ENCODE results near the gene AIMP1. TPM values are rescaled to one million over a fixed set of nuclear protein-coding genes. Genes with fewer than 3 reads are reported as not detected.

AIMP1 gene
- total and polyA plus RNA-seq, 10 of the 15 experiments (the other 5 are each of a cell fraction or from before 2014, with no cell fraction given) = 18.6 to 131 (median 56.5) TPM

GRCh38 chr4:106303548-106304281 lies 12.6 kb upstream of the AIMP1 start:
- no peaks in the 10 kb centered on the region for H4K20me1 ChIP-seq (ENCODE audit: control insufficient read depth, insufficient read depth)
- ChIA-PET CTCF (no interaction called here), SMC1A (ENCODE audit: uncharacterized antibody, unreplicated experiment) (interaction anchor here (0.6 to 1.2 kb wide), 4 partner anchors 9 to 577 kb away, joined by 3 to 4 read pairs (median 3); no protein-coding TSS in a partner anchor), POLR2A (interaction anchor here (0.5 to 1.3 kb wide), 2 partner anchors 13 to 660 kb away, joined by 4 read pairs; partner anchors contain the start of genes AIMP1 and TBCK), RAD21 (ENCODE audit: unreplicated experiment) (interaction anchor here (0.6 kb wide), 1 partner anchor 10 kb away, joined by 3 read pairs; no protein-coding TSS in a partner anchor)
- peaks cover 0 to 4% of the 10 kb centered on the region in 2 experiments; a peak in 1 of 4 replicates for H3K36me3 ChIP-seq (ENCODE audit: control insufficient read depth in 2 of 2, insufficient read depth in 2 of 2, low read length in 1 of 2)
- H3K4me1 ChIP-seq (ENCODE audit: control insufficient read depth, insufficient read depth, low read length) = no peaks in the 10 kb centered on the region
- 97% methylated on average over 3 of the region's 3 CpGs for WGBS (ENCODE audit: insufficient coverage, insufficient replicate concordance, low lambda C conversion rate, missing lambda C conversion rate)
- H2AFZ ChIP-seq (ENCODE audit: control insufficient read depth, low read depth, low read length) = no peak overlapping the region
- intact Hi-C loops (cut with micrococcal nuclease; ENCODE audit: unreplicated experiment) (no loop called here), in situ Hi-C loops (cut with MboI) (no loop called here)
- DNase-seq (ENCODE audit: low read depth, low spot score) (no peak), ATAC-seq (peak; percentile 34; the same call in 2 of the 3 replicates), FAIRE-seq (no peak)
- no peaks in the 10 kb centered on the region for H3K79me2 ChIP-seq (ENCODE audit: control insufficient read depth, insufficient read depth, low read length)
- no peak overlapping the region for H3K9ac ChIP-seq (ENCODE audit: control insufficient read depth, insufficient read depth, low read length)
- no TSS peak for BruUV-seq (replicated peaks)
- H3K27me3 ChIP-seq (replicated peaks in 1 of 2; ENCODE audit: control insufficient read depth in 2 of 2, insufficient read depth in 2 of 2, low read length in 1 of 2) = no peaks in the 10 kb centered on the region
- H3K9me3 ChIP-seq (replicated peaks; ENCODE audit: control insufficient read depth, insufficient read depth, low read length) = no peaks in the 10 kb centered on the region
- H3K4me3 ChIP-seq = no peak overlapping the region
- TF ChIP-seq ZNF207 (IDR thresholded peaks at IDR 0.05; ENCODE audit: borderline replicate concordance) (no peak), BHLHE40 (IDR thresholded peaks at IDR 0.05; ENCODE audit: borderline replicate concordance in 1 of 2, low read depth in 2 of 2, low read length in 1 of 2) (no peak), LARP7 (IDR thresholded peaks at IDR 0.05) (no peak), FOXK2 (IDR thresholded peaks at IDR 0.05) (no peak), SMAD1 (IDR thresholded peaks at IDR 0.05; ENCODE audit: low read depth, partially characterized antibody) (no peak), GABPA (IDR thresholded peaks at IDR 0.05; ENCODE audit: low read depth) (no peak), TBL1XR1 (IDR thresholded peaks at IDR 0.05; ENCODE audit: low read depth, low read length) (no peak), NRF1 (conservative IDR thresholded peaks at IDR 0.05; ENCODE audit: low read depth, low read length) (no peak), MEF2A (IDR thresholded peaks at IDR 0.05; ENCODE audit: insufficient read depth, low read depth, low read length) (no peak), BCLAF1 (IDR thresholded peaks at IDR 0.05) (no peak), ZNF592 (IDR thresholded peaks at IDR 0.05) (no peak), TAF1 (IDR thresholded peaks at IDR 0.05; ENCODE audit: borderline replicate concordance, low read depth, low read length) (no peak), SRF (IDR thresholded peaks at IDR 0.05; ENCODE audit: low read depth in 2 of 2, low read length in 2 of 2) (no peak), CREM (IDR thresholded peaks at IDR 0.05; ENCODE audit: low read depth) (no peak)
- no peak overlapping the region for H3K4me2 ChIP-seq (ENCODE audit: control insufficient read depth, insufficient read depth)
- H3K27ac ChIP-seq (ENCODE audit: control insufficient read depth, insufficient read depth) = no peak overlapping the region
